GM21737 (cell line): ENCODE results near the gene TEX12.
"Not testable (repeated sequence)": the region's sequence is repeated elsewhere in the genome, so short reads cannot be mapped to it uniquely, and the experiment has no call there.

ENCODE experiments used
- ATAC-seq: cut with Tn5 transposase; IDR thresholded peaks from one replicate; pipeline ENCODE4 v1.9.1; 2021; ENCODE audit warnings: mild to moderate bottlenecking, moderate library complexity; ENCODE audit not compliant: unreplicated experiment

The TEX12 gene, protein sequence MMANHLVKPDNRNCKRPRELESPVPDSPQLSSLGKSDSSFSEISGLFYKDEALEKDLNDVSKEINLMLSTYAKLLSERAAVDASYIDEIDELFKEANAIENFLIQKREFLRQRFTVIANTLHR

DNA sequence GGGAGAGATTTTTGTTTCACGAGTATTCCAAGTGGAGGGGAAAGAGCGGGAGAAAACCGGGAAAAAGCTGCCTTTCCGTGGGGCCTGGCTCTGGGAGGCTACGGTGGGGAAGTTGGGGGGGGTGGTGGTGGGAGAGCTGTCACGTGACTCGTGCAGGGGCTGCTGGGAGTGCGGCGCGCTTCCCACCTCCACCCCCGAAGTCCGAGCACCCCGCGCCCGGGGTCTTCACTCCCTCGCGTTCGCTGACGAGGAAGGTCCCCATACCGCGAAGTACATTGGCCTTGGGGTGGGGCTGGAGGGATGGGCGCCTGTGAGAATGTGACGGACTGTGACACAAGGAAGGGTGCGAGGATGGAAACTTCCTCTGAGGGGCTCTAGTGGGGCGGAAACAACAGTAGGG is at the start of gene TEX12:
TSS of gene TEX12 (plus strand) at position 228 of the 400 bp plus-strand sequence. CDS start 1,897 bp downstream, outside the sequence.
- no peak for ATAC-seq

DNA sequence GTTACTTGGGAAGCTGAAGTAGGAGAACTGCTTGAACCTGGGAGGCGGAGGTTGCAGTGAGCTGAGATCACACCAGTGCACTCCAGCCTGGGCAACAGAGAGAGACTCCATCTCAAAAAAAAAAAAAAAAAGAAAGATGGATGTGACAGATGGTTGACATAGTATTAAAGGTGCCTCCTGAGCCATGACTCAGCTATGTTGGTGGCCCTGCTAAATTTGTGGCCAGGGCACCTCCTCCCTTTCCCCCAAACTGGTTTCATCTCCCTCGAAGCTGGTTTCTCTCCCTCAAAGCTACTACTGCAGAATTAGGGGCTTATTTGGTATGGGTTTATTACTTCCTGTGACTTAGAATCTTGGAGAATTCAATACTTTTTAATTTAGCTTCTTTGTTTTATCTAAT is 49.0 kb upstream of the TEX12 start:
- ATAC-seq, result no peak

DNA sequence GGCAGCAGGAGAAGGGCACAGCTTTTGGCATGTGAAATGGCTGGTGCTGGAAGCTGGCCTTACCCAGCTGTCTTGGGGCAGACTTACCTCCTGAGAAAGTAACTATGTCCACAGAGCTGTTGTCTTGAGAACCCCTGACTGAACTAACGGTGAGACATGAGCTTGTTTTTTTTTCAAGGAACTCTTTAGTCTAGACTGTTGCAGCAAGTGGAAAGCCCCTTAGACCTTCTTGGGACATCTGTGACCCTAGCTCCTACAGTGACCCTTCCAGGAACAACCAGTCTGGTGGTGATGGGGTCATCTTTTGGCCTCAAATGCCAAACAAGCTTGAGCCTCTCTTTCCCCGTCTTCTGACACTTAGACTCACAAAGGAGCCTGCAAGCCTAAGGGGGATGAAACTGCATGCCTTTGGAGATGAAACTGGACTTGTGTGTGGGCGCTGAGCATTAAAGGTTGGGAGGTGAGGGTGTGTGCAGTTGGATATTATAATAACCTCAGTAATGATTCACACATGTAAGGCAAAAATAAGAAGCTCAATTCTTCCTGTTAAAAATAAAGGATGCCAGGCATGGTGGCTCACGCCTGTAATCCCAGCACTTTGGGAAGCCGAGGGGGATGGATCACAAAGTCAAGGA is 45.1 kb upstream of the TEX12 start:
- no peak for ATAC-seq

DNA sequence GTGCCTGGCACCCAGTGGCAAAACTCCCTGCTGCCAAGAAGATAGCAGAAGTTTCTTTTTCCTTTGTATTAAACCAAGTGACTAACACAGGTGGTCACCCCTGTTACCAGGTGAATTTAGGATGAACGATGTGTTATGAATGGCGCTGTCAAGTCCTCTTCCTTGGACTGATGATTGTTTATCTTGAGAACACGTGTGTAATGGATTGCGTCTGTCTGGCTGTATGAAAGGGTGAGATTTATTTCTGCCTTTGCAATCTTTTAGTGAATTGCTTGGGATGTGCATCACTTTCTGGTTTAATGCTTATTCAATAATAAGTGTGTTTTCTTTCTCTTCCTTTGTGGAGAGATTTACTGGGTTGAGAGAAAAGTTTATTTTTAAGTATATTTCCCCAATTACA is 44.0 kb upstream of the TEX12 start:
- no peak for ATAC-seq

DNA sequence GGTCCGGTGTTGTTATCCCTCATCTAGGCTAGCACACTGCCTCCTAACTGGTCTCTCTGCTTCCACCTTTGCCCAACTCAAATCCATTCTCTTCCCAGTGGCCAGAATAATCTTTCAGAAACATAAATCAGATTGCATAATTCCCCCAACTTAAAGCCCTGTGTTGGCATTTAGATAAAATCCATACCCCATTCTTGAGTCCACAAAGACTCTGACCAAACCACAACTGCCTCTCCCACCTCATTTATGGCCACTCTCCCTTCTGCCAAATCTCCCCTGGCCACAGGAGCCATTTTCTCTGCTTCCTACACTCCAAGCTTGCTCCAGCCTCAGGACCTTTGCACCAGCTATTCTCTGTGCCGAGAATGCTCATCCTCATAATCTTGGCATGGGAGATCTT is 40.1 kb upstream of the TEX12 start:
- ATAC-seq, result no peak

DNA sequence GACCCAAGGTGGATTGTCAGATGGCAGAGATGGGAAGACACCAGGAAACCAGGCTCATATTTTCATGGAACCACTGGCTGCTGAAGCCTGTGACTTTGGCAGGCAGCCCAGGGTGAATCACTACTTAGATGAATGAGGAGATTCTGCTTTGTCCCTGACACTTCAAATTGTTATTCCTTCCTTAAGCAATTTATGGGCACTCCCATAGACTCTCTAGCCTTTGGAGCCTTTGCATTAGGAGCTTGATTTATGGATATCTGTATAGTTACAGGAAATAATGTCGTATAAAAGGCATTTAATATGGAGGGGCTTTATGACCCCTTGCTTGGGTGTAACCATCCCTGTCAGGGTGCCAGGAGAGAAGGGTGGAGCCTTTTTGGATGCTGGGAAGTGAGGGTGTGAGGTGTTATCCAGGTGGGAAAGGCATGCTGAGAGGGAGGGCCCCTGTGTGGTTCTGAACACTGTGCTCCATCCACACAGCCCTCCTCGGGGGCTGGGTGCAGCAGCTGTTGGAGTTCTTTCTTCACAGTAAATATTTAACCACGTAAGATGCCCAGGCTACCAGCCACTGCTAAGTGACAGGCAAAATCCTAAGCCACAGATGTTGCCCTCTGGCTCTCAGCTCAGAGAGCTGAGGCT is 38.6 kb upstream of the TEX12 start:
- no peak for ATAC-seq

DNA sequence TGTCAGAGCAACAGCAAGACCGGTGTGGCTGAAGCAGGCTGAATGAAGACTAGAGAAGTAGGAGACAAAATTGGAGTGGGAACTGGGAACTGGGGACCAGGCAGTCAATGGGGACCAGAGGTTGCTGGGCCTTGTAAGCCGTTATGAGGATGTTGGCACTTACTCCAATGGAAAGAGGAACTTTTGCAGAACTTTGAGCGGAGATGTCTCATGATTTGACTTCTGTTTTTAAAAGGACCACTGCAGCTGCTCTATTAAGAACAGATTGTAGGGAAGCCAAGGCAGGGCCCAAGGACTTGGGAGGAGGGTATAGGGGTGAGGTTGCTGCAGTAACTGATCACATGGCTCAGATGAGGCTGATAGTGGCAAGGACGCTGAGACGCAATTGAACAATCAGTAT is 37.5 kb upstream of the TEX12 start:
- no peak for ATAC-seq

DNA sequence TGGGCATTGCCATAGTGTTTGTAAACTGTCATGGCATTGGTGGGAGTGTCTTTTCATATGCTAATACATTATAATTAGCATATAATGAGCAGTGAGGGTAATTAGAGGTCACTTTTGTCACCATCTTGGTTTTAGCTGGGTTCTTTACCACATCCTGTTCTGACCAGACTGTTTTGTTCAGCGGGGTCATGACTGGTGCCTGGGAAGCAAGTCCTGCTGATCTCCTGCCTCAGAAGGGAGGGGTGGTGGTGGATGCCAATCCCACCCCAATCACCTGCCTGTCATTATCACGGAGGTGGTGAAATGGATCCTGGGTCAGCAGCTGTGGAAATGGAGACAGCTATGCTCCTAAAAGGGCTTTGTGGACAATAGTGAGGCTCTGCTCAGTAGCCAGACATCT is 34.4 kb upstream of the TEX12 start:
- no peak for ATAC-seq

DNA sequence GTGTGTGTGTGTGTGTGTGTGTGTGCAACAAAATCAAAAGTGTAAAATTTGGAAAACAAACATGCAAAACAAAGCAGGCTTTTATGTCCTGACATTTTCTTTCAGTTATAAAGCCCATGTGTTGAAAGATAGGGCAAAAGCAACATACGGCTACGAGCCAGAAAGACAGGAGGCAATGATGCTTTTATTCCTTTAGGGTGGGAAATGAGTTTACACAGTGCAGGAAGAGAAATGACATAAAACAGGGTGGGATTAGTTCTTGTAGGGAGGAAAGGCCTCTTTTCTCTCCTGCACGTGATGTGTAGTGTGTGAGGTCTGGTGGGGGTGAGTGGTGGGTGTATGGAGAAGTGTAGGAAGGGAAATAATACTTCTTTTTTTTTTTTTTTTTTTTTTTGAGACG is 32.7 kb upstream of the TEX12 start:
- ATAC-seq, result no peak

DNA sequence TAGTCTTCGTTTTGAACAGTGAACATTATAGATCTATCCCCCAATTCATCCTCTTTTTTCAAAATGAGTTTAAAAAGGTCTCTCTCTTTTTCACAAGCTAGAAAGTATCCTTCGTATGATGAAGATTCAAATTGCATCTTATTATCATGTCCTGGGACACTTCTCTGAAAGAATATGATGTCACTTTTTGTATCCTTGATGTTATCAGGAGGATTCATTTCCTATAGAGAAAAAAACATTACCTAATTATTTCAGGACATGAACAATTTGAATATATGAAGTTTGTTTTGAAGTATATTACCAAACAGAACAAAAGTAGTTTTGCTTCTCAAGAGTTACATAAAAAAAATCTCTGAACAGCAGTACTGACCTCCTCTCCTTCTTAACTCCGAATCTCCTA is 23.6 kb upstream of the TEX12 start:
- no peak for ATAC-seq

DNA sequence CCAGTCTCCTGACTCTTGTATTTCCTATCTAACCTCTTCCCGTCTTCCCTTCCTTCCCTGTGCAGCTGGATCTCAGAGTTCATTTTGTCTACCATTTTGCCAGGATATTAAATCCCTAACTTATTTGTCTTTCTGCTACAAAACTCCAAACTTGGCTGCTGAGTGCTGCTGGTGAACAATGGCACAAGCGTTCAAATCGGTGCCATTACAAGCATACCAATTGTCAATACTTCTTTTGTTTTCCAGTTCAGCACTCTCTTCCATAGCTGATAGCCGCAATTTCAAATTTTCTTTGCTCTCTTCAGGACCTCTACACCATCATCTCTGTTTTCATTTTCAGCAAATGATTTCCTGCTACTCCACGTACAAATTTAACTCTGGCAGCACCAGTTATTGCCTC is 16.7 kb upstream of the TEX12 start:
- no peak for ATAC-seq

DNA sequence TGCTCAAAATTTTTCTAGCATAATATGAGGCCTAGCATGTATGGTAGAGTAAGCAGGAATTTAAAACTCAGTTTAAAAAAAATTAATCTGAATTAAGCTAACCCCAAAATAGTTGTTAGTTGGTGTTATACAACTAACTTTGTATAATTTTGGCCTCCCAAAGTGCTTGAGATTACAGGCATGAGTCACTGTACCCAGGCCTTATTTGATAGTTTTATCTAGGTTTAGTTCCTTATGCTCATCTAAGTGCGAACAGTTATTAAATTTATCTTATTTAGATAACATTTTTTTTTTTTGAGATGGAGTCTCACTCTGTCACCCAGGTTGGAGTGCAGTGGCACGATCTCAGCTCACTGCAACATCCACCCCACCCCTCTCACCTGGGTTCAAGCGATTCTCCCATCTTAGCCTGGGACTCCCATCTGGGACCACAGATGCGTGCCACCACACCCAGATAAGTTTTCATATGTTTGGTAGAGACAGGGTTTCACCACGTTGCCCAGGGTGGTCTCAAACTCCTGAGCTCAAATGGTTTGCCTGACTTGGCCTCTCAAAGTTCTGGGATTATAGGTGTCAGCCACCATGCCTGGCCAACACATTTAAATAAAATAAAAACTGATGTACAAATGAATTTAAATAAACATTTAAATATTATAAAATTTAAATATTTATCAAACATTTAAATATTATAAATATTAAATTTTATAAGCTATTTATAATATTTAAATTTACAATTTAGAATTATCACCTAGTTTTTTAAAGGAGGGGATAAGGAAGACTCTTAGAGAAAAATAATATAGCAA is 10.8 kb upstream of the TEX12 start:
- no peak for ATAC-seq

DNA sequence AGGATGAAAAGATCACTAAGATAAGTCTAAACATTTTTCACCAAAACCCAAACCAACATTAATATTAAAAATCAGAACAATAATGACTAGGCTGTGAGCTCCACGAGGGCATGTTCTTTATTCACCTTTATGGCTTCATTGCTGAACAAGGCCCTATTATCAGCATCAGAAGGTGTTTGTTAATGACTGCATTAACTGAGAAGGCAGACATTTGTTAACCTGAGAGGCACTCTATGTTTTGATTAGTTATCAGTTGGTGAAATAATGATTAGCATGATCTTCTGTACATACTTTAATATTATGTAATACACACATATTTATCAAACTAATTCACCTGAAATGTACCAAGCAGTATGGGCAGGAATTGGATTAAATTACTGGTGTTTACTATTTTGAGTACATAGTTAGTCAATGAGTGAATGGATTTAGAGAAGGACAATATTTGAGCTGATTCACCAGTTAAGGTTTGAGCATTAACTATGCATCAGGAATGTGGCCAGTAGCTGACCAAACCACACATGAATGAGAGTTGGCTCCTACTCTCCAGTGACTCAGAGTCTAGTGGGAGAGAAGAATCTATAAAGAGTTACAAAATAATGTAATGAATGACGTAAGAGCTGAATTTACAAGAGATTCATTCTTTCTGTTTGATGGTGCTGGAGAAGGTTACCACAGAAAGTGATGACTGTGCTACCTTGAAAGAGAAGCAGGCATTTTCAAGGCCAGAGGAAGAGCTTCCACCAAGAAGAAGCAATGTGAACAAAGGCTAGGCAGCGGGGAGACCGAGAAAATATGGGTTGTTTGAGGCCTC is 10.0 kb upstream of the TEX12 start:
- ATAC-seq, result no peak

DNA sequence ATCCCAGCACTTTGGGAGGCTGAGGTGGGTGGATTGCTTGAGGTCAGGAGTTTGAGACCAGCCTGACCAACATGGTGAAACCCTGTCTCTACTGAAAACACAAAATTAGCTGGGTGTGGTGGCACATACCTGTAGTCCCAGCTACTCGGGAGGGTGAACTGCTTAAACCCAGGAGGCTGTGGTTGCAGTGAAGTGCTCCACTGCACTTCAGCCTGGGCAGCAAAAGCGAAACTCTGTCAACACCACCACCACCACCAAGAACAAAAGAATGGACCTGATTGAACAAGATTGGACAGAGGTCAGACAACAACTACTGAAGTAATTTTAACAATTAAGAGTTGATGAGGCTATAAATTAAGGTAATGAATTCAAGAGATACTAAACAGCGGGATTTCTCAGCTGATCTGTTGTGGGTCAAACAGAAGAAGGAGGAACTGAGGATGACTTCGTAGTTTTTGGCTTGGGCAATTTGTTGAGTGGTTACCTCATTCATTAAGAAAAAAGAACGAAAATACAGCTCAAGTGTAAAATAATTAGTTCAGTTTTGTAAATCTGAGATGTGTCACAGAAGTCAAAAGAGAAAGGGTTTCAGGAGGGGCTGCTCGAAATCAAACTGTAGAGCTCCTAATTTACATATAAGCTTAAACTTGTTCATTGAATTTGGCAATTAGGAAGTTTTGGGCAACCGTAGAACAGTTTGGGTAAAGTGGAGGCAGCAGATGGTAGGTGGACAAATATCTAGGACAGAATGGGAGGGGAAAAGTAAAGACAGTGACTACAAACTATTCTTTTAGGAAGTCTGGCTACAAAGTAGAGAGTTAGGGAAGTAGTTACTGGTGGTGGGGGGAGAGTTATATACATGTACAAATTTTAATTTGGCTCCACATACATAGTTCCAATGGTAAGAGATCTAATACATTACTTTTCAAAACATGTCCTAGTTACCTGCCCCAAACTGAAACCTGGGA is 7.8 kb upstream of the TEX12 start:
- no peak for ATAC-seq

DNA sequence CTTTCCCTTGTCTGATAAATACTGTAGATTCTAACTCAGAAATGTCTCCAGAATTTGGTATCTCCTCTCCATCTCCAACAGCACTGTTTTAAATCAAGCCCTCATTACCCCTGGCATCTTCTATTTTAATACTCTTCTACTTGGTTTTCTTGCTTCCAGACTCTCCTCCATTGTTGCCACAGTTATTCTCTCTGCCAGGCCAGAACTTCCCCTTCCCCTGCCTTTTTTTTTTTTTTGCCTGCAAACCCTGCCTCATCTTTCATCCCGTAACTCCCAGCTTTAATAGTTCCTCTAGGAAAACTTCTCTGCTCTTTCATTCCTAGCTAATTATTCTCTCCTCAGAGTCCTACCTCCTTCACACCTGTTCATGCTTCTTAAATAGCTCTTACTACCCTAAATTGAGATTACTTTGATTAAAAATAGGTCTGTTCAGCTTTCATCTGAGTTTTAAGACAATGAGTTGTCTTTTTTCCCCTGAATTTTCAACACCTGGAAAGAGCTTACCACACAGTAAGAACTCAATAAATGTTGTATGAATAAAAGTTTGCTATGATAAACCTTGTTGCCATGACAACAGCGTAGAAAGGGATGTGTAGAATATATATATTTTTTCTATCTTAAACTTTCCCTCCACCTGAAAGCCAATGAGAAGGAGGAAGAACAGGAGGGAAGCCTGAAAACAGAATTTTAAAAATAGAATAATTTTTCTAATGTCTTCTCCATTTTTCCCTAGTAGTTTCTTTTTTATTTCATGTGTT is 6.9 kb upstream of the TEX12 start:
- ATAC-seq, result no peak

DNA sequence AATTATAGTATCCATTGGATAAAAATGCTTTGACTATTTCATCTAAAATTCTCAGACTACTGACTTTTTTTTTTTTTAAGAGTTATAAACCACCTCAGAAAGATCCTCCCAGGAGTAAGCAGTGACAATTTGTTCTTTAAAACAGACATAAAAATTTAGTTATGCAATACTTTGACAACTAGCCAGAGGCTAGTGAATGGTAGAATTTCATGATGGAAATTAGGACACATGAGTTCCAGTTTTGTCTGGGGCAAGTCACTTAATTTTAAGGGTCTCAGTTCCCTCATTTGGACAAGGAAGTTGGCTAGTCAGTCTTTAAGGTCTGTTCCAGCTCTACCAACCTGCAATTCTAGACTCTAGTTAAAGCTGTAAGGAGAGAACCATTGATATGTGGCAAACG is 6.2 kb upstream of the TEX12 start:
- no peak for ATAC-seq

DNA sequence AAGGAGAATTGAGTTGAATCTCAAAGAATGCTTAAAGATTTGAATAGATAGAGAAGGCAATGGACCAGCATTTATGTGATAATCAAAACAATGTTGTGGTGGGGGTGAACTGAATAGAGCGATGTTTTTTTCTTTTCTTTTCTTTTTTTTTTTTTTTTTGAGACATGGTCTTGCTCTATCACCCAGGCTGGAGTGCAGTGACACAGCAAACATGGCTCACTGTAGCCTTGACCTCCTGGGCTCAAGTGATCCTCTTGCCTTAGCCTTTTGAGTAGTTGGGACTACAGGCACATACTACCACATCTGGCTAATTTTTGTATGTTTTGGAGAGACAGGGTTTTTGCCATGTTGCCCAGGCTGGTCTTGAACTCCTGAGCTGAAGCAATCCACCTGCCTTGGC is 5.0 kb upstream of the TEX12 start:
- ATAC-seq, result not testable (repeated sequence)

DNA sequence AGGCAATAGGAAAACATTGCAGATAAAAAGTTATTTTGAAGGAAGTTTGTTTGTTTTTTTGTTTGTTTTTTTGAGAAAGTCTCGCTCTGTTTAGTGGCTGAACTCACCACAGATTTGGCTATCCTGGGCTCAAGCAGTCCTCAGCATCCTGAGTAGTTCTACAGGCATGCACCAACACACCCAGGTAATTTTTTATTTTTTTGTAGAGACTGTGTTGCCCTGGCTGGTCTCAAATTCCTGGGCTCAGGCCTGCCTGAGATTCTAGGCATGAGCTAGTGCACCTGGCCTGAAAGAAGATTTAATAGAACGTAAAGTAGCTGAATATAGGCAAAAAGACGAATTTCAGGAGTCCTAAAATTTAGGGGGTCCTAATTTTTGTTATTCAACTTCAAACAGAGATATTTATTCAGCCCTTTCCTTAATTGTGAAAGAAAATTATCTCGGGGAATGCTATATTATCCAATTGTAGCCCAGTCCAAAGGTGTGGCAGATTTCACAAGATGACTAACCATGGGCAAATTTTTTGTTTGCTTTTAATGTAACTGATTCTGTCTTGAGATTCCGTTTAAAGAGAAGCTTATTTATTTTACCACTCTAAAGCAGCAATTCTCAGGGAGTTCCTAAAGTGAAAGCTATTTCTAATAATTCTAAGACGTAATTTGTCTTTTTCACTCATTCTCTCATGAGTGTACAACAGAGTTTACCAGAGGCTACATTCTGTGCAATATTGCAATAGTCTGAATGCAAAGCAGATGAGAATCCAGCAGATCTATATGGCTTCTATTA is 4.2 kb upstream of the TEX12 start:
- ATAC-seq, result no peak
